ENCODE data around the gene IL17RB.

IL17RB gene

GRCh38 chr3:53820084-53820483, 26.3 kb upstream of the IL17RB start:
- DNase-seq (ENCODE audit: extremely low read depth, low read depth): no peak
- no peak for TF ChIP-seq CTCF (IDR thresholded peaks at IDR 0.05; ENCODE audit: low read depth, low read length)

GRCh38 chr3:53820756-53821580, 25.4 kb upstream of the IL17RB start:
- DNase-seq (ENCODE audit: extremely low read depth, low read depth): no peak
- no peak for TF ChIP-seq CTCF (IDR thresholded peaks at IDR 0.05; ENCODE audit: low read depth, low read length)

GRCh38 chr3:53821631-53822121, 24.7 kb upstream of the IL17RB start:
- DNase-seq (ENCODE audit: extremely low read depth, low read depth): no peak
- no peak for TF ChIP-seq CTCF (IDR thresholded peaks at IDR 0.05; ENCODE audit: low read depth, low read length)

- DNase-seq (ENCODE audit: extremely low read depth, low read depth): no peak
- no peak for TF ChIP-seq CTCF (IDR thresholded peaks at IDR 0.05; ENCODE audit: low read depth, low read length)
Measured at GRCh38 chr3:53822331-53822741, 24.0 kb upstream of the IL17RB start.

GRCh38 chr3:53823026-53823955, 23.1 kb upstream of the IL17RB start:
- no peak for DNase-seq (ENCODE audit: extremely low read depth, low read depth)
- no peak for TF ChIP-seq CTCF (IDR thresholded peaks at IDR 0.05; ENCODE audit: low read depth, low read length)

- DNase-seq (ENCODE audit: extremely low read depth, low read depth): no peak
- TF ChIP-seq CTCF (IDR thresholded peaks at IDR 0.05; ENCODE audit: low read depth, low read length): no peak
Measured at GRCh38 chr3:53823956-53824657, 22.3 kb upstream of the IL17RB start.
